ENCODE measurements around the gene PTBP2. TPM values are rescaled to one million over a fixed set of nuclear protein-coding genes. Genes with fewer than 3 reads are reported as not detected.

Gene PTBP2
- total and polyA plus RNA-seq, 3 donors from 2014 or later: 41.0 to 109 (median 61.4) TPM

- TF ChIP-seq POLR2A (IDR thresholded peaks at IDR 0.05): no peak
- TF ChIP-seq CTCF (IDR thresholded peaks at IDR 0.05): no peak
- intact Hi-C loops (cut with DNase I; ENCODE audit: low total_unique reads): no loop called here
- H3K27me3 ChIP-seq: no peaks in the 10 kb centered on the region
- WGBS, 2 donors: 39 to 42% methylated on average over 1 of the region's 1 CpG
- no peak for DNase-seq
- no peaks in the 10 kb centered on the region for H3K36me3 ChIP-seq (ENCODE audit: low read depth, missing control alignments)
- H3K4me3 ChIP-seq: no peak overlapping the region
- H3K9me3 ChIP-seq: no peaks in the 10 kb centered on the region
- H3K27ac ChIP-seq: no peak overlapping the region
- no peaks in the 10 kb centered on the region for H3K4me1 ChIP-seq
Observed at GRCh38 chr1:96820107-96820506, 98.5 kb downstream of the PTBP2 start.

- Histone ChIP-seq H3K27ac (no peak overlapping the region), H3K4me3 (no peak overlapping the region), H3K9me3 (no peaks in the 10 kb centered on the region), H3K36me3 (ENCODE audit: low read depth, missing control alignments) (no peaks in the 10 kb centered on the region), H3K4me1 (no peaks in the 10 kb centered on the region), H3K27me3 (no peaks in the 10 kb centered on the region)
- TF ChIP-seq CTCF (IDR thresholded peaks at IDR 0.05): no peak
- TF ChIP-seq POLR2A (IDR thresholded peaks at IDR 0.05): no peak
- intact Hi-C loops (cut with DNase I; ENCODE audit: low total_unique reads): no loop called here
- 85 to 94% methylated on average over 1 of the region's 1 CpG for WGBS, 2 donors
- no peak for DNase-seq
Observed at GRCh38 chr1:96820671-96821070, 99.1 kb downstream of the PTBP2 start.

- no peak overlapping the region for H3K4me3 ChIP-seq
- intact Hi-C loops (cut with DNase I; ENCODE audit: low total_unique reads): no loop called here
- no peaks in the 10 kb centered on the region for H3K36me3 ChIP-seq (ENCODE audit: low read depth, missing control alignments)
- no peak for TF ChIP-seq POLR2A (IDR thresholded peaks at IDR 0.05)
- TF ChIP-seq CTCF (IDR thresholded peaks at IDR 0.05): no peak
- H3K27ac ChIP-seq: no peak overlapping the region
- no peaks in the 10 kb centered on the region for H3K9me3 ChIP-seq
- H3K4me1 ChIP-seq: no peaks in the 10 kb centered on the region
- 83 to 98% methylated on average over 1 of the region's 1 CpG for WGBS, 2 donors
- DNase-seq: no peak
- no peaks in the 10 kb centered on the region for H3K27me3 ChIP-seq
Observed at GRCh38 chr1:96825231-96825630, 103.6 kb downstream of the PTBP2 start.

- no peaks in the 10 kb centered on the region for H3K9me3 ChIP-seq
- H3K36me3 ChIP-seq (ENCODE audit: low read depth, missing control alignments): no peaks in the 10 kb centered on the region
- no peak overlapping the region for H3K4me3 ChIP-seq
- TF ChIP-seq CTCF (IDR thresholded peaks at IDR 0.05): no peak
- DNase-seq: no peak
- no peaks in the 10 kb centered on the region for H3K4me1 ChIP-seq
- no peak overlapping the region for H3K27ac ChIP-seq
- H3K27me3 ChIP-seq: no peaks in the 10 kb centered on the region
- intact Hi-C loops (cut with DNase I; ENCODE audit: low total_unique reads): no loop called here
Observed at GRCh38 chr1:96825950-96826576, 104.5 kb downstream of the PTBP2 start.

GRCh38 chr1:96833376-96833775 lies 111.8 kb downstream of the PTBP2 start:
- no peaks in the 10 kb centered on the region for H3K9me3 ChIP-seq
- no peaks in the 10 kb centered on the region for H3K27me3 ChIP-seq
- H3K36me3 ChIP-seq (ENCODE audit: low read depth, missing control alignments): no peaks in the 10 kb centered on the region
- intact Hi-C loops (cut with DNase I; ENCODE audit: low total_unique reads): no loop called here
- DNase-seq: no peak
- H3K4me3 ChIP-seq: no peak overlapping the region
- 72 to 96% methylated on average over 1 of the region's 1 CpG for WGBS, 2 donors
- H3K27ac ChIP-seq: no peak overlapping the region
- no peaks in the 10 kb centered on the region for H3K4me1 ChIP-seq
- TF ChIP-seq POLR2A (IDR thresholded peaks at IDR 0.05) (no peak), CTCF (IDR thresholded peaks at IDR 0.05) (no peak)

Data from testis (tissue), 3 donors.